ENCODE data around the gene LRRC8D. TPM values are rescaled to one million over a fixed set of nuclear protein-coding genes. Genes with fewer than 3 reads are reported as not detected.
"Not testable (repeated sequence)": the region's sequence is repeated elsewhere in the genome, so short reads cannot be mapped to it uniquely, and the experiment has no call there.

The LRRC8D gene
- total RNA-seq, 2 donors from 2014 or later: 8.5 to 49.6 TPM

DNA sequence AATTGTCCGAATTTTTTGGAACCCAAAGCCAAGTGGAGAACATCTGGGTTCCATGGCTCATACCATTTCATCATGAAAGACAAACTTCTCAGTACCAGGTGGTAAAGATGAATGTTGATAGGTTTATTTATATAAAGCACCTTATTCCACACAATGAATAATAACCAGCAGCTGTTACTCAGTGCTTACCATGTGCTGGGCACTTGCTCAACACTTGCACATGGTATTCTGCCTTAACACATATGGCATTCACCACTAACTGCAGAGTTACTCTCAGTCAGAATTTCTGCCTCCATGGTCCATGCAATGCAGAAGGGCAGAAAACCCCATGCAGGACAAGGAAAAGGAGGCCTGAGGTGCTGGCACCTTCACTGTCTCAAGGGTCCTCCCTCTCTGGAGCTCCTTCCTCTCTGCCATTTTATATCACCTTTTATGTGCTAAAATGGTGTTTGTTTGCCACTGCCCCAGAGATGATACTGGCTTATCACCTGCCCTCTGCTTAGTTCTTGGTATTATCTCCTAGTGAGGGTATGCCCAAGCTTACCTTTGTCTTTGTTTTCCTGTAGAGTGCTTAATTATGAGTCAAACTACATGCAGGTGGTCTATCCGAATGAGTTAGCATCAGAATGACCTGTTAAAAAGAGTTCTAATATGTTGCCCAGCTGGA lies 97.4 kb downstream of the LRRC8D start:
- Histone ChIP-seq H3K27ac (no peak overlapping the region), H3K27me3 (replicated peaks; ENCODE audit: insufficient read depth) (no peaks in the 10 kb centered on the region), H3K4me1 (replicated peaks) (no peaks in the 10 kb centered on the region), H3K4me3 (no peak overlapping the region), H3K9me3 (no peaks in the 10 kb centered on the region), H3K36me3 (no peaks in the 10 kb centered on the region)
- TF ChIP-seq POLR2A (IDR thresholded peaks at IDR 0.05) (no peak), POLR2AphosphoS5 (IDR thresholded peaks at IDR 0.05) (no peak)
- TF ChIP-seq, protein P1, sequence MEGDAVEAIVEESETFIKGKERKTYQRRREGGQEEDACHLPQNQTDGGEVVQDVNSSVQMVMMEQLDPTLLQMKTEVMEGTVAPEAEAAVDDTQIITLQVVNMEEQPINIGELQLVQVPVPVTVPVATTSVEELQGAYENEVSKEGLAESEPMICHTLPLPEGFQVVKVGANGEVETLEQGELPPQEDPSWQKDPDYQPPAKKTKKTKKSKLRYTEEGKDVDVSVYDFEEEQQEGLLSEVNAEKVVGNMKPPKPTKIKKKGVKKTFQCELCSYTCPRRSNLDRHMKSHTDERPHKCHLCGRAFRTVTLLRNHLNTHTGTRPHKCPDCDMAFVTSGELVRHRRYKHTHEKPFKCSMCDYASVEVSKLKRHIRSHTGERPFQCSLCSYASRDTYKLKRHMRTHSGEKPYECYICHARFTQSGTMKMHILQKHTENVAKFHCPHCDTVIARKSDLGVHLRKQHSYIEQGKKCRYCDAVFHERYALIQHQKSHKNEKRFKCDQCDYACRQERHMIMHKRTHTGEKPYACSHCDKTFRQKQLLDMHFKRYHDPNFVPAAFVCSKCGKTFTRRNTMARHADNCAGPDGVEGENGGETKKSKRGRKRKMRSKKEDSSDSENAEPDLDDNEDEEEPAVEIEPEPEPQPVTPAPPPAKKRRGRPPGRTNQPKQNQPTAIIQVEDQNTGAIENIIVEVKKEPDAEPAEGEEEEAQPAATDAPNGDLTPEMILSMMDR (IDR thresholded peaks at IDR 0.05): no peak
- DNase-seq (ENCODE audit: low spot score): no peak
- intact Hi-C loops (cut with DNase I): no loop called here
- WGBS: 80% methylated on average over 2 of the region's 2 CpGs

DNA sequence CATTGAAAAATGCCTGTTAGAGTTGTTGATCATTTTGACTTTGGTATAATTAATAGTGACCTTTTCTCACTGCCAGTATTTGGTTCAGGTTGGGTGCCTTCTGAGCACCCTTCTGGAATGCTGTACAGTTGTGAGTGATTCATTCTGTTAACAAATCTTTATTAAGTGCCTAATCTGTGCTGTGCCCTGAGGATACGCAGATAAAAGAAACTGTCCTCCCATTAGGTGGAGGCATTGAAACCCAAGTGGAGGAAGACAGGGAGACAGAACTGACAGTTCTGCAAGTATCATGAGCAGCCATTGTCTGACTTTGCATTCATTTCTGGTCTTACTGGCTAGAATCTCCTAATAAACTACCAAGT lies 97.9 kb downstream of the LRRC8D start:
- intact Hi-C loops (cut with DNase I): no loop called here
- WGBS: 85% methylated on average over 1 of the region's 1 CpG
- TF ChIP-seq, protein P1 (IDR thresholded peaks at IDR 0.05): no peak
- DNase-seq (ENCODE audit: low spot score): no peak
- no peak overlapping the region for H3K4me3 ChIP-seq
- no peaks in the 10 kb centered on the region for H3K9me3 ChIP-seq
- no peaks in the 10 kb centered on the region for H3K4me1 ChIP-seq (replicated peaks)
- no peak overlapping the region for H3K27ac ChIP-seq
- no peaks in the 10 kb centered on the region for H3K27me3 ChIP-seq (replicated peaks; ENCODE audit: insufficient read depth)
- H3K36me3 ChIP-seq: no peaks in the 10 kb centered on the region

DNA sequence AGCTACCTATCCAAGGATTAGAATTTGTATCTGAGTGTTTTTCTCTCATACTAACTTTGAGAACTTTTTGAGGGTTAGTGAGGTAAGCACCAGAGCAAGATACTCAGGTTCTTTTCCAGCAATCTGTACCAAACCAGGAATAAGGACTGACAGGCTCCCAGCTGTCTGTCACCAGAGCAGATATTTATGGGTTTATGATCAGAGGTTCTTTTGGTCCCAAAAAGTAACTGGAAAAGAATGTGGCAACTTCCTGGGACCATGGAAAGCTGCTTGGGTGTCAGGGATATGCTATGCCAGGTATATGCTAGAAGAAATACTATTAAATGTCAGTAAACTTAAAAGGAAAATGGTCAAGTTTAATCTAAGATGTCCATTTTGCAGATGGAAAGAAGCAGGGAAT lies 98.3 kb downstream of the LRRC8D start:
- intact Hi-C loops (cut with DNase I): no loop called here

DNA sequence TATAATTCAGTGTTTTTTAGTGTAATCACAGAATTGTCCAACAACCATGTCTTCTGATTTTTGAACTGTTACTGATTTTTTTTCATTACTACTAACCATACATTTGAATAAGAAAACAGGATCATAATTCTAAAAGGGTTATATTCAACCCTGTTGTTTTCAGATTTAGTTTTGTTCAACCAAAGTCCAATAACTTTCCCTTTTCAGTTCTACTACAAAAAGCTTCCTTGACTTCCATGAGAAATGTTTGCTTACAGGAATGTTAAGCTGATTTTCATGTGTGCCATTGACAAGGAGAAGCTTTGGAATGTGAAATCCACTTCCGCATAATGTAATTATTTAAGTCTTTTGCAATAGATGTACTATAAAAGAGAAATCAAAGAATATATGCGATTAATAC lies 102.1 kb downstream of the LRRC8D start:
- H3K4me1 ChIP-seq (replicated peaks): no peaks in the 10 kb centered on the region
- DNase-seq (ENCODE audit: low spot score): no peak
- no peak for TF ChIP-seq POLR2A (IDR thresholded peaks at IDR 0.05)
- no peak for TF ChIP-seq POLR2AphosphoS5 (IDR thresholded peaks at IDR 0.05)
- TF ChIP-seq, protein P1 (IDR thresholded peaks at IDR 0.05): no peak
- H3K36me3 ChIP-seq: no peaks in the 10 kb centered on the region
- intact Hi-C loops (cut with DNase I): no loop called here
- H3K27me3 ChIP-seq (replicated peaks; ENCODE audit: insufficient read depth): no peaks in the 10 kb centered on the region
- H3K4me3 ChIP-seq: no peak overlapping the region
- 93% methylated on average over 2 of the region's 2 CpGs for WGBS
- H3K9me3 ChIP-seq: no peaks in the 10 kb centered on the region
- H3K27ac ChIP-seq: no peak overlapping the region

More for the DNA sequence above, 98.3 kb downstream of the LRRC8D start:
- Histone ChIP-seq H3K27ac (no peak overlapping the region), H3K36me3 (no peaks in the 10 kb centered on the region), H3K4me3 (no peak overlapping the region), H3K4me1 (replicated peaks) (no peaks in the 10 kb centered on the region), H3K27me3 (replicated peaks; ENCODE audit: insufficient read depth) (no peaks in the 10 kb centered on the region), H3K9me3 (no peaks in the 10 kb centered on the region)
- TF ChIP-seq POLR2AphosphoS5 (IDR thresholded peaks at IDR 0.05) (no peak), POLR2A (IDR thresholded peaks at IDR 0.05) (no peak)
- TF ChIP-seq, protein P1 (IDR thresholded peaks at IDR 0.05): no peak
- DNase-seq (ENCODE audit: low spot score): no peak

DNA sequence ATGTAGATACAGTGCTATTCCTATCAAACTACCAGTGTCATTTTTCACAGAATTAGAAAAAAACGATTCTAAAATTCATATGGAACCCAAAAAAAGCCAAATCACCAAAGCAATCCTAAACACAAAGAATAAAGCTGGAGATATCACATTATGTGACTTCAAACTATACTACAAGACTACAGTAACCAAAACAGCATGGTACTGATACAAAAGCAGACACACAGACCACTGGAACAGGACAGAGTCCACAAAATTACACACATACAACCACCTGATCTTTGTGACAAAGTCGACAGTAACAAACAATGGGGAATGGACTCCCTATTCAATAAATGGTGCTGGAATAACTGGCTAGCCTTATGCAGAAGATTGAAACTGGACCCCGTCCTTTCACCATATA lies 102.7 kb downstream of the LRRC8D start:
- intact Hi-C loops (cut with DNase I): no loop called here
- Histone ChIP-seq H3K9me3 (no peaks in the 10 kb centered on the region), H3K27me3 (replicated peaks; ENCODE audit: insufficient read depth) (no peaks in the 10 kb centered on the region), H3K4me1 (replicated peaks) (no peaks in the 10 kb centered on the region), H3K27ac (no peak overlapping the region), H3K36me3 (no peaks in the 10 kb centered on the region), H3K4me3 (no peak overlapping the region)
- TF ChIP-seq POLR2AphosphoS5 (IDR thresholded peaks at IDR 0.05) (no peak), POLR2A (IDR thresholded peaks at IDR 0.05) (no peak)
- TF ChIP-seq, protein P1 (IDR thresholded peaks at IDR 0.05): no peak
- no peak for DNase-seq (ENCODE audit: low spot score)
- 95% methylated on average over 3 of the region's 3 CpGs for WGBS

DNA sequence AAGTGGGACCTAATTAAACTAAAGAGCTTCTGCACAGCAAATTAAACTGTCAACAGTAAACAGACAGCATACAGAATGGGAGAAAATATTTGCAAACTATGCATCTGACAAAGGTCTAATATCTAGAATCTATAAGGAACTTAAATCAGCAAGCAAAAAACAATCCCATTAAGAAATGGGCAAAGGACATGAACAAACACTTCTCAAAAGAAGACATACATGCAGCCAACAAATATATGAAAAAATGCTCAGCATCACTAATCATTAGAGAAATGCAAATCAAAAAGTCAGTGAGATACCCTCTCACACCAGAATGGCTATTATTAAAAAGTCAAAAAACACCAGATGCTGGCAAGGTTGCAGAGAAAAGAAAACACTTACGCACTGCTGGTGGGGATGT lies 103.2 kb downstream of the LRRC8D start:
- intact Hi-C loops (cut with DNase I); H3K36me3 ChIP-seq; DNase-seq (ENCODE audit: low spot score); H3K9me3 ChIP-seq; H3K27me3 ChIP-seq (replicated peaks; ENCODE audit: insufficient read depth); H3K4me3 ChIP-seq; H3K4me1 ChIP-seq (replicated peaks); H3K27ac ChIP-seq: not testable (repeated sequence)
- 97% methylated on average over 1 of the region's 1 CpG for WGBS
